ENCODE results near the gene CRK. TPM values are rescaled to one million over a fixed set of nuclear protein-coding genes. Genes with fewer than 3 reads are reported as not detected.

Gene CRK
- total and polyA plus RNA-seq, 2 donors (not counting 1 experiment from before 2014, with no cell fraction given): 120 to 138 TPM

GRCh38 chr17:1374431-1375177 lies 81.4 kb downstream of the CRK start:
- H3K79me2 ChIP-seq (ENCODE audit: control insufficient read depth, insufficient read depth, low read length): peaks cover 99% of the 10 kb centered on the region
- H3K9me3 ChIP-seq (ENCODE audit: control insufficient read depth, insufficient read depth, low read depth, low read length): no peaks in the 10 kb centered on the region
- no peaks in the 10 kb centered on the region for H3K27me3 ChIP-seq (ENCODE audit: control insufficient read depth, insufficient read depth, low read length)
- H3K4me3 ChIP-seq (replicated peaks in 1 of 4; ENCODE audit: control extremely low read depth in 1 of 4, insufficient read depth in 1 of 4, low read depth in 3 of 4, low read length in 4 of 4): no peak overlapping the region
- DNase-seq (ENCODE audit: low read depth in 2 of 2): peak in 1 of 2 donors; percentile 52
- H3K4me2 ChIP-seq (ENCODE audit: extremely low read depth, insufficient read depth, low read length): no peak overlapping the region
- no peak overlapping the region for H3K9ac ChIP-seq (ENCODE audit: insufficient read depth, low read length)
- H4K20me1 ChIP-seq (ENCODE audit: control insufficient read depth, extremely low read depth, insufficient read depth, low read length): peaks cover 15% of the 10 kb centered on the region
- H2AFZ ChIP-seq (ENCODE audit: low read length): no peak overlapping the region
- H3K36me3 ChIP-seq (ENCODE audit: control insufficient read depth, insufficient read depth, low read length): no peaks in the 10 kb centered on the region
- no peak overlapping the region for H3K27ac ChIP-seq (ENCODE audit: insufficient read depth, low read length)
- no peak for TF ChIP-seq EZH2 (IDR thresholded peaks at IDR 0.05; ENCODE audit: low read length, missing control alignments)
- TF ChIP-seq, protein P1, sequence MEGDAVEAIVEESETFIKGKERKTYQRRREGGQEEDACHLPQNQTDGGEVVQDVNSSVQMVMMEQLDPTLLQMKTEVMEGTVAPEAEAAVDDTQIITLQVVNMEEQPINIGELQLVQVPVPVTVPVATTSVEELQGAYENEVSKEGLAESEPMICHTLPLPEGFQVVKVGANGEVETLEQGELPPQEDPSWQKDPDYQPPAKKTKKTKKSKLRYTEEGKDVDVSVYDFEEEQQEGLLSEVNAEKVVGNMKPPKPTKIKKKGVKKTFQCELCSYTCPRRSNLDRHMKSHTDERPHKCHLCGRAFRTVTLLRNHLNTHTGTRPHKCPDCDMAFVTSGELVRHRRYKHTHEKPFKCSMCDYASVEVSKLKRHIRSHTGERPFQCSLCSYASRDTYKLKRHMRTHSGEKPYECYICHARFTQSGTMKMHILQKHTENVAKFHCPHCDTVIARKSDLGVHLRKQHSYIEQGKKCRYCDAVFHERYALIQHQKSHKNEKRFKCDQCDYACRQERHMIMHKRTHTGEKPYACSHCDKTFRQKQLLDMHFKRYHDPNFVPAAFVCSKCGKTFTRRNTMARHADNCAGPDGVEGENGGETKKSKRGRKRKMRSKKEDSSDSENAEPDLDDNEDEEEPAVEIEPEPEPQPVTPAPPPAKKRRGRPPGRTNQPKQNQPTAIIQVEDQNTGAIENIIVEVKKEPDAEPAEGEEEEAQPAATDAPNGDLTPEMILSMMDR (conservative IDR thresholded peaks at IDR 0.05 in 1 of 2, IDR thresholded peaks at IDR 0.05 in 1 of 2; ENCODE audit: low read depth in 1 of 2, low read length in 2 of 2): no peak
- H3K4me1 ChIP-seq (ENCODE audit: control insufficient read depth, extremely low read depth, insufficient read depth, low read length): peaks cover 10% of the 10 kb centered on the region

GRCh38 chr17:1373707-1374237 lies 82.3 kb downstream of the CRK start:
- Histone ChIP-seq H2AFZ (ENCODE audit: low read length) (no peak overlapping the region), H3K4me1 (ENCODE audit: control insufficient read depth, extremely low read depth, insufficient read depth, low read length) (peaks cover 10% of the 10 kb centered on the region), H4K20me1 (ENCODE audit: control insufficient read depth, extremely low read depth, insufficient read depth, low read length) (peaks cover 15% of the 10 kb centered on the region), H3K9me3 (ENCODE audit: control insufficient read depth, insufficient read depth, low read depth, low read length) (no peaks in the 10 kb centered on the region), H3K79me2 (ENCODE audit: control insufficient read depth, insufficient read depth, low read length) (peaks cover 99% of the 10 kb centered on the region), H3K27ac (ENCODE audit: insufficient read depth, low read length) (no peak overlapping the region), H3K36me3 (ENCODE audit: control insufficient read depth, insufficient read depth, low read length) (no peaks in the 10 kb centered on the region), H3K27me3 (ENCODE audit: control insufficient read depth, insufficient read depth, low read length) (no peaks in the 10 kb centered on the region), H3K4me3 (replicated peaks in 1 of 4; ENCODE audit: control extremely low read depth in 1 of 4, insufficient read depth in 1 of 4, low read depth in 3 of 4, low read length in 4 of 4) (no peak overlapping the region), H3K4me2 (ENCODE audit: extremely low read depth, insufficient read depth, low read length) (no peak overlapping the region), H3K9ac (ENCODE audit: insufficient read depth, low read length) (no peak overlapping the region)
- DNase-seq (ENCODE audit: low read depth in 2 of 2): no peak
- TF ChIP-seq, protein P1 (conservative IDR thresholded peaks at IDR 0.05 in 1 of 2, IDR thresholded peaks at IDR 0.05 in 1 of 2; ENCODE audit: low read depth in 1 of 2, low read length in 2 of 2): no peak
- TF ChIP-seq EZH2 (IDR thresholded peaks at IDR 0.05; ENCODE audit: low read length, missing control alignments): no peak

GRCh38 chr17:1372618-1373017 lies 83.4 kb downstream of the CRK start:
- no peak for DNase-seq (ENCODE audit: low read depth in 2 of 2)
- Histone ChIP-seq H2AFZ (ENCODE audit: low read length) (no peak overlapping the region), H3K9me3 (ENCODE audit: control insufficient read depth, insufficient read depth, low read depth, low read length) (no peaks in the 10 kb centered on the region), H3K27me3 (ENCODE audit: control insufficient read depth, insufficient read depth, low read length) (no peaks in the 10 kb centered on the region), H3K9ac (ENCODE audit: insufficient read depth, low read length) (no peak overlapping the region), H3K4me3 (replicated peaks in 1 of 4; ENCODE audit: control extremely low read depth in 1 of 4, insufficient read depth in 1 of 4, low read depth in 3 of 4, low read length in 4 of 4) (no peak overlapping the region), H3K4me2 (ENCODE audit: extremely low read depth, insufficient read depth, low read length) (no peak overlapping the region), H3K27ac (ENCODE audit: insufficient read depth, low read length) (no peak overlapping the region), H3K4me1 (ENCODE audit: control insufficient read depth, extremely low read depth, insufficient read depth, low read length) (peaks cover 15% of the 10 kb centered on the region), H3K36me3 (ENCODE audit: control insufficient read depth, insufficient read depth, low read length) (no peaks in the 10 kb centered on the region), H4K20me1 (ENCODE audit: control insufficient read depth, extremely low read depth, insufficient read depth, low read length) (peaks cover 11% of the 10 kb centered on the region), H3K79me2 (ENCODE audit: control insufficient read depth, insufficient read depth, low read length) (peaks cover 100% of the 10 kb centered on the region)
- TF ChIP-seq, protein P1 (conservative IDR thresholded peaks at IDR 0.05 in 1 of 2, IDR thresholded peaks at IDR 0.05 in 1 of 2; ENCODE audit: low read depth in 1 of 2, low read length in 2 of 2): no peak
- no peak for TF ChIP-seq EZH2 (IDR thresholded peaks at IDR 0.05; ENCODE audit: low read length, missing control alignments)

All from fibroblast of lung (primary cell).